Neural crest cell (in vitro differentiated cells): ENCODE data around the gene CBFA2T2. TPM values are rescaled to one million over a fixed set of nuclear protein-coding genes. Genes with fewer than 3 reads are reported as not detected.
"Not testable (repeated sequence)": the region's sequence is repeated elsewhere in the genome, so short reads cannot be mapped to it uniquely, and the experiment has no call there.

Source experiments
- DNase-seq: peaks from one replicate; pipeline ENCODE4 v3.0.0; 2021; ENCODE audit warnings: low read depth, mixed read lengths, low spot score
- H3K27ac Mint-ChIP-seq: one replicate; pipeline ENCODE4 v1.8.0; 2021; ENCODE audit warnings: mild to moderate bottlenecking, mixed read lengths; ENCODE audit not compliant: unreplicated experiment
- H3K27me3 Mint-ChIP-seq: 2 replicates; pipeline ENCODE4 v1.8.0; 2021; ENCODE audit warnings: low read depth, mild to moderate bottlenecking, mixed read lengths
- H3K36me3 Mint-ChIP-seq: 2 replicates; pipeline ENCODE4 v1.8.0; 2021; ENCODE audit warnings: low read depth, mild to moderate bottlenecking, mixed read lengths
- H3K4me1 Mint-ChIP-seq: 2 replicates; pipeline ENCODE4 v1.8.0; 2021; ENCODE audit warnings: mixed read lengths
- H3K4me3 Mint-ChIP-seq: one replicate; pipeline ENCODE4 v1.8.0; 2021; ENCODE audit warnings: mild to moderate bottlenecking, mixed read lengths
- H3K9me3 Mint-ChIP-seq: 2 replicates; pipeline ENCODE4 v1.8.0; 2021; ENCODE audit warnings: mixed read lengths
- CTCF ChIP-seq: fragments of 200-600 bp; sonication (generic); conservative IDR thresholded peaks from 2 replicates; pipeline ENCODE4 v1.5.0; 2021; ENCODE audit warnings: antibody characterized with exemption, mild to moderate bottlenecking
- total RNA-seq: library from RNA; stranded (reverse); gene quantifications from 2 replicates; pipeline ENCODE4 v1.2.1, GENCODE V29; 2021

The CBFA2T2 gene
- total RNA-seq, 1 donor from 2014 or later = 36.5 TPM

GRCh38 chr20:33459599-33459998 lies 30.3 kb upstream of the CBFA2T2 start:
- Mint-ChIP-seq H3K4me3 (no peak overlapping the region), H3K4me1 (peaks cover 4% of the 10 kb centered on the region), H3K27me3 (no peaks in the 10 kb centered on the region), H3K36me3 (no peaks in the 10 kb centered on the region), H3K9me3 (no peaks in the 10 kb centered on the region), H3K27ac (peak overlapping the region; percentile 14)
- no peak for DNase-seq
- TF ChIP-seq CTCF = no peak

DNA sequence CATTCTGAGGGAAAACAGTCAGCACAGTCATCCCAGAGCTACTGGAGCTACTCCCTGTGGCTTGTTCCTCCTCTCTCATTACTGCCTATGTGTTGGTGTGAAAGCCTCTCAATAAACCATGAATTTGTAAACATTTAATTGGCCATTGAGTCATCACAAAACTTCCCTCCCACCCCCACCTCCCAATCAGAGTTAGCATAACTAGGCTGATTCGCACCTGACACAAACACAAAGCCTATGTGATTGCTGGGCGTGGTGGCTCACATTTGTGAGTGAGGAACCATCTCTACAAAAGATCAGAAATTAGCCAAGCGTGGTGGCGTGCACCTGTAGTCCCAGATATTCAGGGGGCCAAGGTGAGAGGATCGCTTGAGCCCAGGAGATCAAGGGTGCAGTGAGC lies 29.2 kb upstream of the CBFA2T2 start:
- DNase-seq = no peak
- H3K4me1 Mint-ChIP-seq = peaks cover 11% of the 10 kb centered on the region
- no peak overlapping the region for H3K4me3 Mint-ChIP-seq
- TF ChIP-seq CTCF = no peak
- no peak overlapping the region for H3K27ac Mint-ChIP-seq
- no peaks in the 10 kb centered on the region for H3K36me3 Mint-ChIP-seq
- H3K27me3 Mint-ChIP-seq = no peaks in the 10 kb centered on the region
- H3K9me3 Mint-ChIP-seq = no peaks in the 10 kb centered on the region

DNA sequence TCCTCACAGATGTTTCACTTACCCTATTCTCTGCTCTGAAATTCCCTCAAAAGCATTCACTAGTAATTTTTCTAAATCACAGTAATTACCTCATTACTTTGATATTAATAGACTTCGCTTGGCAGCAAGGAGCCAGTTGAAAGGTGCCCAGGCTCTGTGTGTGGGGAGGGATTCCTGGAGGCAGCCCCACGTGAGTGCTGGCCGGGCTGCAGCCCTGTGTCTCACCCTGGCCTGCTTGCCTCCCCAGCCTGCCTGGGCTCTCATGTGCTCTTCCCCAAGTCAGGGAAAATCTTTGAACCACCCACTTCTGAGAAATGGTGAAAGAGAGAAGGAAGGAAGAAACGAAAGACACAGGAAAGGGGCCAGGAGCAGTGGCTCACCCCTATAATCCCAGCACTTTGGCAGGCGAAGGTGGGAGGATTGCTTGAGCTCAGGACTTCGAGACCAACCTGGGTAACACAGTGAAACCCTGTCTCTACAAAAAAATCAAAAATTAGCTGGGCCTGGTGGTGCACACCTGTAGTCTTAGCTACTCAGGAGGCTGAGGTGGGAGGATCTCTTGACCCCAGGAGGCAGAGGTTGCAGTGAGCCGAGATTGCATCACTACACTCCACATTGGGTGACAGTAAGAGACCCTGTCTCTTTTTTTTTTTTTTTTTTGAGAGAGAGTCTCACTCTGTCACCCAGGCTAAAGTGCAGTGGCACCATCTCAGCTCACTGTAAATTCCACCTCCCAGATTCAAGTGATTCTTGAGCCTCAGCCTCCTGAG lies 26.4 kb upstream of the CBFA2T2 start:
- H3K4me1 Mint-ChIP-seq = peaks cover 17% of the 10 kb centered on the region
- no peak for DNase-seq
- no peaks in the 10 kb centered on the region for H3K9me3 Mint-ChIP-seq
- H3K36me3 Mint-ChIP-seq = no peaks in the 10 kb centered on the region
- no peak overlapping the region for H3K27ac Mint-ChIP-seq
- H3K4me3 Mint-ChIP-seq = no peak overlapping the region
- no peaks in the 10 kb centered on the region for H3K27me3 Mint-ChIP-seq
- no peak for TF ChIP-seq CTCF

GRCh38 chr20:33464759-33465158 lies 25.1 kb upstream of the CBFA2T2 start:
- peaks cover 17% of the 10 kb centered on the region for H3K4me1 Mint-ChIP-seq
- not testable (repeated sequence) for H3K27me3 Mint-ChIP-seq, H3K36me3 Mint-ChIP-seq

GRCh38 chr20:33465481-33466302 lies 24.2 kb upstream of the CBFA2T2 start:
- Mint-ChIP-seq H3K9me3 (no peaks in the 10 kb centered on the region), H3K4me1 (peaks cover 17% of the 10 kb centered on the region), H3K4me3 (no peak overlapping the region), H3K27me3 (no peaks in the 10 kb centered on the region), H3K27ac (peak overlapping the region; percentile 3), H3K36me3 (no peaks in the 10 kb centered on the region)
- peak; percentile 26 for DNase-seq
- no peak for TF ChIP-seq CTCF

More at GRCh38 chr20:33464759-33465158, 25.1 kb upstream of the CBFA2T2 start:
- H3K4me3 Mint-ChIP-seq, H3K27ac Mint-ChIP-seq, H3K9me3 Mint-ChIP-seq, DNase-seq: not testable (repeated sequence)

DNA sequence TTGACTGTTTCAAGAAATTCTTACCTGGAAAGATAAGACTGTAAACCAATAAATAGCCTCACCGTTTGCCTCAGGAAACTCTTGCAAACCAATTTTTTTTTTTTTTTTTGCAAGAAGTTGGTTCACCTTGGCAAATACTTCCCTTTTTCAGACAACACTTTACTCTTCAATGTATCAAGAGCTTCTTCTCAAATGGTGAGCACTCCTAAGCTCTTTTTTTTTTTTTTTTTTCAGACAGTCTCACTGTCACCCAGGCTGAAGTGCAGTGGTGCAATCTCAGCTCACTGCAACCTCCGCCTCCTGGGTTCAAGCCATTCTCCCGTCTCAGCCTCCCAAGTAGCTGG lies 23.6 kb upstream of the CBFA2T2 start:
- Mint-ChIP-seq H3K36me3 (no peaks in the 10 kb centered on the region), H3K9me3 (no peaks in the 10 kb centered on the region), H3K4me1 (peaks cover 17% of the 10 kb centered on the region), H3K27me3 (no peaks in the 10 kb centered on the region), H3K4me3 (no peak overlapping the region), H3K27ac (peak overlapping the region; percentile 3)
- no peak for TF ChIP-seq CTCF
- no peak for DNase-seq
